Suprapubic skin (tissue), 4 donors: Measurements from ENCODE around the gene UGGT1.

Experiments used
- POLR2A ChIP-seq, 2 donors: fragments of 450-650 bp; IDR thresholded peaks; one replicate each; pipeline ENCODE4 v1.6.1; 2017; ENCODE audit warnings: antibody characterized with exemption in 2 of 2, mild to moderate bottlenecking in 2 of 2, moderate library complexity in 2 of 2
- POLR2AphosphoS5 ChIP-seq, 3 donors: sonication (generic); formaldehyde crosslinking; IDR thresholded peaks; one replicate each; pipeline ENCODE4 v1.6.1; 2017; ENCODE audit warnings: antibody characterized with exemption in 3 of 3
- TF ChIP-seq, protein P1 (sequence below), 2 donors: fragments of 200-600 bp in 1 of 2; fragments of 450-650 bp in 1 of 2; sonication (generic) in 1 of 2; IDR thresholded peaks; one replicate each; pipeline ENCODE4 v1.5.1; 2016 to 2019; ENCODE audit warnings: antibody characterized with exemption in 2 of 2, mild to moderate bottlenecking in 1 of 2, moderate library complexity in 1 of 2

DNA sequence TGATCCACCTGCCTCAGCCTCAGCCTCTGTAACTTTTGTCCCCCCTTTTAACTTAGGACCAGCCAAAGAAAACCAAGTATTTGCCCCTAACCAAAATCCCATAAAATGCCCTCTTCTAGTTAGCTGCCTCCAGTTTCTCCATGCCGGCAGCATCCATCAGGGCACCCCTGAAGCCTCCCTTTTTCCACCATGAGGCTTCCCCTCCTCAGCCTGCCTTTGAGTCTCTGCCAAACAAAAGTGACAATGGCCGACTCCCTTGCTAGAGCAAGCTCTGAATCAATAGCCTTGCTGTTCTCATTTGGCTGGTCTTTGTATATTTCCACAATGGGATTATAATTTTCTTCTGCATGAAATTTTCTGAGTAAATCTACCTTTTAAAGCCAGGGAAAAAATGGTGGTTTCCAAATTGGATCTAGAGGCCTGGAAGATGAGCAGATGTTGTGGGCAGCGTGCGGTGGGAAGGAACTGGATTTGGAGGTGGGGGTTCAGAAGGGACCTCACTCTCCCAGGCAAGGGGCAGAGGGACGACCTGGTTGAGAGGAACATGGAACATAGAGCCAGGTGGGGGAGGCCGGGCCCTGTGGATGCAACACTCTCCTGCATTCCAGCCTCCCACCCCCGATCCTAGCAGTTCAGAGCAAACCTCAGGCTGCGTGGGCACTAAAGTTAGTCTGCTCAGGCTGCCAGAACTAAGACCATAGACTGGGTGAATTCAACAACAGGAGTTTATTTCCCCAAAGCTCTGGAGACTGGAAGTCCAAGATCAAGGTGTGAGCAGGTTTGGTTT, 147.1 kb downstream of the UGGT1 start:
- TF ChIP-seq, protein P1, sequence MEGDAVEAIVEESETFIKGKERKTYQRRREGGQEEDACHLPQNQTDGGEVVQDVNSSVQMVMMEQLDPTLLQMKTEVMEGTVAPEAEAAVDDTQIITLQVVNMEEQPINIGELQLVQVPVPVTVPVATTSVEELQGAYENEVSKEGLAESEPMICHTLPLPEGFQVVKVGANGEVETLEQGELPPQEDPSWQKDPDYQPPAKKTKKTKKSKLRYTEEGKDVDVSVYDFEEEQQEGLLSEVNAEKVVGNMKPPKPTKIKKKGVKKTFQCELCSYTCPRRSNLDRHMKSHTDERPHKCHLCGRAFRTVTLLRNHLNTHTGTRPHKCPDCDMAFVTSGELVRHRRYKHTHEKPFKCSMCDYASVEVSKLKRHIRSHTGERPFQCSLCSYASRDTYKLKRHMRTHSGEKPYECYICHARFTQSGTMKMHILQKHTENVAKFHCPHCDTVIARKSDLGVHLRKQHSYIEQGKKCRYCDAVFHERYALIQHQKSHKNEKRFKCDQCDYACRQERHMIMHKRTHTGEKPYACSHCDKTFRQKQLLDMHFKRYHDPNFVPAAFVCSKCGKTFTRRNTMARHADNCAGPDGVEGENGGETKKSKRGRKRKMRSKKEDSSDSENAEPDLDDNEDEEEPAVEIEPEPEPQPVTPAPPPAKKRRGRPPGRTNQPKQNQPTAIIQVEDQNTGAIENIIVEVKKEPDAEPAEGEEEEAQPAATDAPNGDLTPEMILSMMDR (IDR thresholded peaks at IDR 0.05): no peak
- TF ChIP-seq POLR2A (IDR thresholded peaks at IDR 0.05) (no peak), POLR2AphosphoS5 (IDR thresholded peaks at IDR 0.05) (no peak)
